Hepatocyte (in vitro differentiated cells): Measurements from ENCODE around the gene ZNF658.
"Not testable (repeated sequence)": the region's sequence is repeated elsewhere in the genome, so short reads cannot be mapped to it uniquely, and the experiment has no call there.

Source experiments
- CTCF ChIP-seq: fragments of 200-600 bp; sonication (generic); IDR thresholded peaks from 2 replicates; pipeline ENCODE4 v1.5.1; 2016; ENCODE audit warnings: antibody characterized with exemption, mild to moderate bottlenecking; ENCODE audit not compliant: poor library complexity
- EZH2 ChIP-seq: fragments of 200-600 bp; sonication (generic); IDR thresholded peaks from 2 replicates; pipeline ENCODE4 v1.6.1; 2016; ENCODE audit warnings: antibody characterized with exemption, mild to moderate bottlenecking, borderline replicate concordance

DNA sequence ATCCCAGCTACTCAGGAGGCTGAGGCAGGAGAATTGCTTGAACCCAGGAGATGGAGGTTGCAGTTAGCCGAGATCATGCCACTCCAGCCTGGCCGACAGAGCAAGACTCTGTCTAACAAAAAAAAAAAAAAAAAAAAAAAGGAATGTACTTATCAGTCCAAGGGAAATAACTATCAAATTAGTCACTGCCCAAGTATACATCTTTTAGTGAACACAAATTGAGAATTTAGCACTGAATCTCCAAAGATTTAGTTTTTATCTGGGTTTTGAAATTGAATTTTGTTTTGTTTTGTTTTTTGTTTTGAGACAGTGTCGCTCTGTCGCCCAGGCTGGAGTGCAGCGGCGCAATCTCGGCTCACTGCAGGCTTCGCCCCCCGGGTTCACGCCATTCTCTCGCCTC lies 52.1 kb downstream of the ZNF658 start:
- TF ChIP-seq CTCF, EZH2: not testable (repeated sequence)
